NCI-H1417 treated with DMSO at 0.1 percent for 48 hours (cell line): ENCODE results near the gene UGT2B17.
"Not testable (repeated sequence)": the region's sequence is repeated elsewhere in the genome, so short reads cannot be mapped to it uniquely, and the experiment has no call there.

Experiments used
- DNase-seq: peaks from one replicate; lab custom pipeline; 2025; lab: John Stamatoyannopoulos, UW

The UGT2B17 gene

GRCh38 chr4:68576272-68577125, at the start of gene UGT2B17:
UGT2B17 (minus strand) TSS chr4:68576322; CDS start chr4:68568484, 7,838 bp downstream.
- DNase-seq, result no peak

DNA sequence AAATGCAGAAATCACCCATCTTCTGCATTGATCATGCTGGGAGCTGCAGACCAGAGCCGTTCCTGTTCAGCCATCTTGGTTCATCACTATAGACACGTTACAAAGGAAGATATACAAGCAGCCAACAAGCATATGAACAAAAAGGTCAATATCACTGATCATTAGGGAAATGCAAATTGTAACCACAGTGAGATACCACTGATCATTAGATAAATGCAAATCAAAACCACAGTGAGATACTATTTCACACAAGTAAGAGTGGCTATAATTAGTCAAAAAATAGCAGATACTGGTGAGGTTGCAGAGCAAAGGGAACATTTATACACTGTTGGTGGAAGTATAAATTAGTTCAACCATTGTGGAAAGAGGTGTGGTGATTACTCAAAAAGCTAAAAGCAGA, 46.6 kb upstream of the UGT2B17 start:
- DNase-seq, result not testable (repeated sequence)

- DNase-seq, result no peak
Measured at GRCh38 chr4:68617003-68617698, 41.0 kb upstream of the UGT2B17 start.

- no peak for DNase-seq
Measured at GRCh38 chr4:68615699-68616422, 39.7 kb upstream of the UGT2B17 start.

DNA sequence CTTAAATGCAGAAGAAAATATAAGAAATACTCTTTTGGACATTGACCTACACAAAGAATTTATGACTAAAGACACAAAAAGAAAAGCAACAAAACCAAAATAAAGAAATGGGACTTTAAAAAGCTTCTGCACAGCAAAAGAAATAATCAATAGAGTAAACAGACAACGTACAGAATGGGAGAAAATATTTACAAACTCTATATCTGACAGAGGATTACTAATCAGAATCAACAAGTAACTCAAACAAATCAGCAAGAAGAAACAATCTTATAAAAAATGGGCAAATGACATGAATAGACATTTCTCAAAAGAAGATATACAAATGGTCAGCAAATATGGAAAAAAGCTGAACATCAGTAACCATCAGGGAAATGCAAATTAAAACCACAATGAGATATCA, 37.6 kb upstream of the UGT2B17 start:
- DNase-seq, result no peak

GRCh38 chr4:68606240-68606639, 30.1 kb upstream of the UGT2B17 start:
- DNase-seq, result no peak

- no peak for DNase-seq
Measured at GRCh38 chr4:68599150-68599549, 23.0 kb upstream of the UGT2B17 start.

DNA sequence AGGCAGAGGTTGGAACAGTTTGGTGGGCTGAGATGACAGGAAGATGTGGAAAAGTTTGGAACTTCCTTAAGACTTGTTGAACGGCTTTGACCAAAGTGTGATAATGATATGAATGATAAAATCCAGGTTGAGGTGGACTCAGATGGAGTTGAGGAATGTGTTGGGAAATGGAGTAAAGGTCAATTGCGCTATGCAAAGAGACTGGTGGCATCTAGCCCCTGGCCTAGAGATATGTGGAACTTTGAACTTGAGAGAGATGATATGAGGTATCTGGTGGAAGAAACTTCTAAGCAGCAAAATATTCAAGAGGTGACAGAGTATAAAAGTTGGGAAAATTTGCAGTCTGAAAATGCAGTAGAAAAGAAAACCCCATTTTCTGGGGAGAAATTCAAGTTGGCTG, 21.4 kb upstream of the UGT2B17 start:
- no peak for DNase-seq

GRCh38 chr4:68594678-68595077, 18.6 kb upstream of the UGT2B17 start:
- DNase-seq, result no peak

DNA sequence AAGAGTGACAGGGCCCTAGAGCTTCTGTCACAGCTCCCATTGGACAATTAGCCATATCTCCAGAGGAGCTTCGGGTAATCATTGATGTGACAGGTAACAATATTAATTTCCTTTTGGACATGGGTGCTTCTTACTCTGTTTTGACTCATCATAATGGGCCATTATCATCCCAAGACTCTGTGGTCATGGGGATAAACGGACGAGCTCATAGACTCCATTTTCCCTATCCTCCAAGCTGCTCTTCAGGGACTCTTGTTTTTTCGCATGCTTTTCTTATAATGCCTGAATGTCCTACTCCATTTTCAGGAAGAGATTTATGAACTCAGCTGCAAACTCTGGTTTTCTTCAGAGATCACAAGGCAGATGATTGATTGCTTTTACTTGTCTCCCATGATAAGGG, 17.0 kb upstream of the UGT2B17 start:
- no peak for DNase-seq

GRCh38 chr4:68592673-68593072, 16.6 kb upstream of the UGT2B17 start:
- DNase-seq, result no peak

DNA sequence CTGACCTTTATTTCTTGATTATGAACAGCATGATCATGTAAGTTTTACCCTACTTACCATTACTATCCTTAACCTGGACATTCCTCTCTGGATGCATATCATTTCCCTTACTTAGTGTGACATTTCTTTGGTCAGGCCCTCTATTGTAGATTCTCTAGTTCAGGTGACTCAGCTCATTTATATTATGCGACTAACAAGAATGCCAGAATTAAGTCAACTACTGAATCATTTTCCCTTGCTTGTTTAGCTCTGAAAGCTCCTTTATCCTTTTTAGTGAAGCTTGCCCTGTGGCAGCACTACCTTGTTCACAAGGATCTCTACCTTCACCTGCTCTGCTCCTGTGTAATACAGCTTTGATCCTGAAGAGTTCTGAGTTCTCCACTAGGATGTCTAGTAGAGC, 15.1 kb upstream of the UGT2B17 start:
- no peak for DNase-seq

DNA sequence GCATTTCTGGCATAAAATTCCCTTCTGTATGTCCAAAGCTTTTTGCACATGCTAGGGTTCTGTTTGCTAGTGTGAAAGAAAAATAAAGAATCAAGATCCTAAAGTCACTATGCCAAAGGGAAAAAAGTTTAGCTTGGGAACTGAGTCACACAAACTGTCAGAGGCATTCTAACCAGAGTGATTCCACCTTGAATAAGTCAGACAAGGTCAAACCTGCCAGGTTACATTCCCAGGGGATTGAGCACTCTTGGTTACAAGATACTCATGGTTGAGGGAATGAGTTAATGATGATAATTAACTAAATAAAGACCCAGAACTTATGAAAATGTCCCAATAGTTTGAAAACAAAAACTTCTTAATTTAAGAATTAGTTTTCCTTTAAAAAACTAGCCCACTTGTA, 13.7 kb upstream of the UGT2B17 start:
- DNase-seq, result no peak

- DNase-seq, result no peak
Measured at GRCh38 chr4:68582339-68582717, 6.2 kb upstream of the UGT2B17 start.

DNA sequence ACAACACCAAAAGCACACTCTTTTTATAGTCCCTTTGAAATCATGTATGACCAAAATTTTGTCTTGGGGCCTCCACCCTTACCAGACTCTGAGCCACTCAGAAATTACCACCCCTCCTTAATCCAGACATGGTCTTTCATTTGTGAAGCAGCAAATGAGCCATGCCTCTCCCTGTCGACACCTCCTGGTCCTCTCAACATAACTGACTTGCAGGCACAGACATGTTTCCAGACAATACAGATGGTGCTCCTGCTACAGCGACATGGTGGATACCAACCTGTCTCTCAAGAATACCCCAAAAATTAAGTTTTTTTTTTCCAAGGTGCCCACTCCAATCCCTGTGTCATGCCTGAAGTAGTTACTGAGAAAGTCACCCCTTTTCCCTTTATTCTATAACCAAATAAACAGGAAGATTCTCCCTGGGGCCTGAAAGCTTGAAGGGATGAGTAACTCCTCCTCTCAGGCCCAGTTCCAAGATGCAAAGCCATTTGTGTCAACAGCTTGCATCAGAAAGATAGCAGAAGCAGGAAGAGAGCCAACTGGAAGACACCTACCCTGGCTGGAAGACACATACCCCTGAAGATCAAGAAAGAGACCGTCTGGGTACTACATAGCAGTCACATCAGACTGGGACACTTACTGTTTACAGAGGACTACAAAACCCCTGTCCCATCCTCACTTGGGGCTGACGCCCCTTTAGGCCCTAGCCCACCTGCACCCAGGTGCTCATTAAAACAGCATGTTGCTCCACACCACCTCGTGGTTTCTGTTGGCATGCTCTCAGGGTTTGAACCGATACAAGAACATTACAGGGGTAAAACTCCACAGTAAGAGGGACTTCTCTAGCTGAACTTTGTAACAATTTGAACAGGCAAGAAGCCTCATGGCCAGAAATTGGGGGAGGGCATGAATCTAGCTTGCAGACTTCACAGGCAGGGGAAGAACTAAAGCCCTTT, 5.5 kb upstream of the UGT2B17 start:
- DNase-seq, result no peak

DNA sequence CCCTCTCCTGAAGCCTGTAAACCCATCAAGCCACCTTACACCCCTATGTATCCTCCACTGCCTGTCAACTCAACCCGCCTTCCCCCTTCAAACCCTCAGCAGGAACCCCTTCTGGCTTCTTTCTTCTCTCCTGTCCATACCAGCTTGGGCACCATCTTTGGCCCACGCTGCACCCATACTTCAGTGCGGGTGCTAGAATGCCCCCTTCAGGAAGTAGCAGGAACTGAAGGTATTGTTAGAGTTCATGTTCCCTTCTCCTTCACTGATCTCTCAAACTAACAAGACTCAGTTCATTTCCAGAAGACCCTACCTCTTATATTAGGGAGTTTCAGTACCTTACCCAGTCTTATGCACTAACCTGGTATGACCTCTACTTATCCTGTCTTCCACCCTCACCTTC, 1.5 kb upstream of the UGT2B17 start:
- DNase-seq, result no peak

- not testable (repeated sequence) for DNase-seq
Measured at GRCh38 chr4:68575636-68576035, 486 bp downstream of the UGT2B17 start.

DNA sequence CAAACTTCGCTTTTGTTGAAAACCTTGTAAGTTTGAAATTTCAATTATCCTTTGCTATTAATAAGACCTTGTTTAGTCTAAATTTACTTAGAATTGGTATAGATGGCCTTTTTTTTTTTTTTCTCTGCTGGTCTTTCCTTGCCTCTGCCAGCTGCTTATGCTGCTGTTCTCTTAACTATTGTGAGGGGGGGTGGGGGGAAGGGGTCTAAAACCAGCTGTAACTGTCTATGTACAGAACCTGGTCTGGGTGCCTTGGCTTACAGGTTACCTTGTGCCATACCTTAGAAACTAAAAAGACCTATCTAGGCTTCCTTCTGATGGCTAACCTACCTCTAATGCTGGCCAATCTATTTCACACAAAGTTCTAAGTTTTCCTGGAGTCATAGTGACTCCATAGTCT, 1.0 kb downstream of the UGT2B17 start:
- DNase-seq, result no peak

DNA sequence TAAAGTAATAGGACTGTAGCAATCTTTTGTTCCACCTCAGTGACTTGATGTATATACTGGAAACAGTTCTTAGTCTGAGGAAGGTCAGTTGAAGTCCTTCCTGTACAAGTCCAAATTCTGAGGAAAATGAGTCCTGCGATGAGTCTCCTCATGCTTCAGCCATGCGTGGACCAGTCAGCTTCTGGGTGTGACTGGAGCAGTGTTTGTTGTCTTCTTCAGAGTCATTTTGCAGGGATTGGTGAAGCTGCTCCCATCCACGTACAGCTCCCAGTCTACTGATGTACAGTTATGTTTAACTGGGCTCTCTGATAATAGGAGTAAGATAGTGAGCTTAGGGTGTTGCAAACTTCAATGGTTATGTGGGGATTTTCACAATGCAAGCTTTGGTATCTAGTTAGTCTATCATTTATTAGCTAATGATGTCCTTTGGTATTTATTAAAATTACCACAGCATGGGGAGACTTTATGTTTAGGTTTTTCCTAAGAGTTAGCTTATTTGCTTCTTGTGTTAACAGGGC, 3.4 kb downstream of the UGT2B17 start:
- DNase-seq, result no peak

DNA sequence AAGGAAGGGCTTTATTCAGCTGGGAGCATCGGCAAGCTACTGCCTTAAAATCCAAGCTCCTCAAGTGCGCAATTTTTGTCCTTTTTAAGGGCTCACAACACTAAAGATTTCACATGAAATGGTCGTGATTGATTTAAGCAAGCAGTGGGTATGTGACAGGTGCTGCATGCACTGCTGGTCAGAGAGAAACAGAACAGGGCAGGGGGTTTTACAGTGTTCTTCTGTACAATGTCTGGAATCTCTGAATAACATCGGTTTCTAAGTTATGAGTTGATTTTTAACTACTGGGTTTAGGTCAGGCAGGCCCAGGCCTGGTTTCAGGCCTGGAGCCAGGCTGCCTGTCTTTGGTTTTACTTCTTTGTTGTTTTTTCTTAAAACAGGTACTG, 6.0 kb downstream of the UGT2B17 start:
- DNase-seq, result no peak

DNA sequence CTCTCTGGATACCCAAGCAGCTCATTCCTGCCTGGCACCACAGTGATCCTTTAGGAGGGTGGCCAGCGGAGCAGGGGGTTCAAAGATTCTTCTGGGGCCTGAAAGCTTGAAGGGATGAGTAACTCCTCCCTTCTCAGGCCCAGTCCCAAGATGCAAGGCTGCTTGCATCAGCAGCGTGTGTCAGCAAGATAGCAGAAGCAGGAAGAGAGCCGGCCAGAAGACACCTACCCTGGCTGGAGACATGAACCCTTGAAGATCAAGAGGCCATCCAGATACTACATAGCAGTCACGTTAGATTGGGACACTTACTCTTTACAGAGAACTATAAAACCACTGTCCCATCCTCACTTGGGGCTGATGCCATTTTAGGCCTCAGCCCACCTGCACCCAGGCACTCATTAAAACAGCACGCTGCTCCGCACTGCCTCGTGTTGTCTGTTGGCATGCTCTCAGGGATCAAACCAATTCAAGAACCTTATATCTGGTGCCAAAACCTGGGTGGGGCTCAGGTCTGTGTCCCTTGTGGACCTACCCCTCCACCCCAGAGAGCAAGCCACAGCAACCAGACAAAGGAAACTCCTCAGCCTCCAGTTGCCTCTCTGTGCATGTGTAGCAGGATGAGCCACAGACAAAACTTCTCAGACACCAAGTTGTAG, 6.5 kb downstream of the UGT2B17 start:
- no peak for DNase-seq
